H1 (cell line): Measurements from ENCODE around the gene FMNL2. TPM values are rescaled to one million over a fixed set of nuclear protein-coding genes. Genes with fewer than 3 reads are reported as not detected.
"Not testable (repeated sequence)": the region's sequence is repeated elsewhere in the genome, so short reads cannot be mapped to it uniquely, and the experiment has no call there.

Source experiments
- CTCF ChIA-PET: fragments of 300-600 bp; sonication (Branson Sonifier 250); formaldehyde crosslinking; loops from one replicate; lab custom pipeline; 2021; ENCODE audit not compliant: partially characterized antibody; lab: Charles Lee
- POLR2A ChIA-PET: fragments of 300-600 bp; sonication (Branson Sonifier 250); formaldehyde crosslinking; loops from one replicate; lab custom pipeline; 2021; ENCODE audit warnings: inconsistent platforms; ENCODE audit not compliant: partially characterized antibody; lab: Charles Lee
- DNase-seq, 2 experiments: peaks; one replicate each; pipeline versions ENCODE4 v3.0.0 to v3.0.0-alpha.2; 2010 to 2022; ENCODE audit warnings: low spot score in 2 of 2, low read depth in 1 of 2, mixed read lengths in 1 of 2
- FAIRE-seq: peaks from 2 replicates; lab custom pipeline; 2011; peaks lifted over from hg19 to GRCh38; lab: Jason Lieb, UNC
- H2AFZ ChIP-seq: 2 replicates; pipeline ENCODE4 v1.8.1; 2012; ENCODE audit warnings: low read length, inconsistent platforms
- H2AK5ac ChIP-seq: 2 replicates; pipeline ENCODE4 v1.6.1; 2013; ENCODE audit warnings: low read depth, low read length
- H2BK120ac ChIP-seq: replicated peaks from 2 replicates; pipeline ENCODE3; 2013; ENCODE audit warnings: low read depth, low read length, inconsistent platforms
- H2BK12ac ChIP-seq: 2 replicates; pipeline ENCODE4 v1.6.1; 2013; ENCODE audit warnings: low read depth, low read length
- H2BK15ac ChIP-seq: 2 replicates; pipeline ENCODE4 v1.6.1; 2013; ENCODE audit warnings: low read length
- H2BK20ac ChIP-seq: 2 replicates; pipeline ENCODE4 v1.6.1; 2013; ENCODE audit warnings: low read length
- H2BK5ac ChIP-seq: 2 replicates; pipeline ENCODE4 v1.6.1; 2013; ENCODE audit warnings: low read depth, low read length
- H3K14ac ChIP-seq: 2 replicates; pipeline ENCODE4 v1.6.1; 2013; ENCODE audit warnings: inconsistent platforms; ENCODE audit not compliant: insufficient read length
- H3K18ac ChIP-seq: 2 replicates; pipeline ENCODE4 v1.6.1; 2013; ENCODE audit warnings: low read length; ENCODE audit errors: extremely low read depth
- H3K23ac ChIP-seq: 2 replicates; pipeline ENCODE4 v1.6.1; 2013; ENCODE audit warnings: inconsistent platforms; ENCODE audit not compliant: insufficient read length
- H3K23me2 ChIP-seq: 2 replicates; pipeline ENCODE4 v1.6.1; 2013; ENCODE audit warnings: low read depth, low read length
- H3K27ac ChIP-seq: 2 replicates; pipeline ENCODE4 v1.6.1; 2011; ENCODE audit warnings: low read depth, low read length, inconsistent platforms
- H3K27me3 ChIP-seq, 4 experiments: replicated peaks in 1 of 4; 1 replicate in 1 of 4; 2 replicates in 3 of 4; pipeline versions ENCODE4 v1.6.1 to v1.8.1; 2011 to 2013; ENCODE audit warnings: low read length in 3 of 4, mild to moderate bottlenecking in 3 of 4, inconsistent platforms in 2 of 4, mixed read lengths in 2 of 4, moderate library complexity in 1 of 4; ENCODE audit not compliant: control insufficient read depth in 3 of 4, insufficient read depth in 3 of 4; ENCODE audit errors: extremely low read depth in 1 of 4
- H3K36me3 ChIP-seq, 4 experiments: 2 replicates each; pipeline versions ENCODE4 v1.6.1 to v1.8.1; 2011 to 2013; ENCODE audit warnings: mild to moderate bottlenecking in 4 of 4, low read length in 3 of 4, moderate library complexity in 2 of 4, control low read depth in 1 of 4, inconsistent platforms in 1 of 4; ENCODE audit not compliant: insufficient read depth in 4 of 4, control insufficient read depth in 2 of 4
- H3K4ac ChIP-seq: replicated peaks from 2 replicates; pipeline ENCODE3; 2013; ENCODE audit warnings: low read length, low read depth, mixed read lengths, inconsistent platforms; ENCODE audit not compliant: insufficient read length
- H3K4me1 ChIP-seq, 4 experiments: replicated peaks in 1 of 4; 1 replicate in 1 of 4; 2 replicates in 3 of 4; pipeline versions ENCODE4 v1.6.1 to v1.8.1; 2011 to 2013; ENCODE audit warnings: low read length in 3 of 4, inconsistent platforms in 2 of 4, mixed read lengths in 1 of 4; ENCODE audit not compliant: insufficient read depth in 4 of 4, control insufficient read depth in 3 of 4
- H3K4me2 ChIP-seq, 2 experiments: 2 replicates each; pipeline versions ENCODE4 v1.6.1 to v1.8.1; 2011 to 2013; ENCODE audit warnings: low read depth in 2 of 2, low read length in 2 of 2, control low read depth in 1 of 2, inconsistent platforms in 1 of 2, mild to moderate bottlenecking in 1 of 2; ENCODE audit not compliant: insufficient read depth in 1 of 2
- H3K4me3 ChIP-seq, 4 experiments: fragments of 200-600, 300-600 bp in 1 of 4; sonication (generic), shearing (Covaris generic), sonication (Bioruptor Twin) in 1 of 4; 2 replicates each; pipeline versions ENCODE4 v1.5.1 to v1.8.1; 2011 to 2016; ENCODE audit warnings: low read length in 4 of 4, low read depth in 3 of 4, control low read depth in 2 of 4, inconsistent platforms in 2 of 4, mild to moderate bottlenecking in 2 of 4, mixed read lengths in 1 of 4, moderate library complexity in 1 of 4; ENCODE audit not compliant: insufficient read depth in 2 of 4; ENCODE audit errors: extremely low read depth in 1 of 4
- H3K56ac ChIP-seq: replicated peaks from 2 replicates; pipeline ENCODE3; 2013; ENCODE audit warnings: low read depth, mild to moderate bottlenecking, mixed read lengths, low read length, inconsistent platforms; ENCODE audit not compliant: insufficient read length
- H3K79me1 ChIP-seq: 2 replicates; pipeline ENCODE4 v1.6.1; 2013; ENCODE audit warnings: low read depth, low read length, control low read depth
- H3K79me2 ChIP-seq, 2 experiments: 2 replicates each; pipeline versions ENCODE4 v1.6.1 to v1.8.1; 2012 to 2013; ENCODE audit warnings: low read length in 2 of 2, mild to moderate bottlenecking in 2 of 2, inconsistent platforms in 1 of 2; ENCODE audit not compliant: insufficient read depth in 2 of 2, control insufficient read depth in 1 of 2
- H3K9ac ChIP-seq, 4 experiments: replicated peaks in 1 of 4; 1 replicate in 1 of 4; 2 replicates in 3 of 4; pipeline versions ENCODE4 v1.6.1 to v1.8.1; 2011 to 2013; ENCODE audit warnings: low read depth in 3 of 4, low read length in 3 of 4, control low read depth in 2 of 4, mild to moderate bottlenecking in 2 of 4, moderate library complexity in 2 of 4, inconsistent platforms in 1 of 4; ENCODE audit errors: extremely low read depth in 1 of 4
- H3K9me3 ChIP-seq, 2 experiments: 2 replicates each; pipeline versions ENCODE4 v1.6.1 to v1.8.1; 2012 to 2013; ENCODE audit warnings: mild to moderate bottlenecking in 2 of 2, moderate library complexity in 2 of 2, control low read depth in 1 of 2, inconsistent platforms in 1 of 2, low read depth in 1 of 2, low read length in 1 of 2, mixed read lengths in 1 of 2; ENCODE audit not compliant: insufficient read depth in 2 of 2
- H4K20me1 ChIP-seq, 2 experiments: replicated peaks in 1 of 2; 2 replicates each; pipeline versions ENCODE3 to v1.8.1; 2011 to 2013; ENCODE audit warnings: inconsistent platforms in 2 of 2, low read length in 2 of 2, mild to moderate bottlenecking in 1 of 2; ENCODE audit not compliant: insufficient read depth in 2 of 2, control insufficient read depth in 1 of 2
- H4K5ac ChIP-seq: 2 replicates; pipeline ENCODE4 v1.6.1; 2013; ENCODE audit warnings: low read length, low read depth, mixed read lengths, inconsistent platforms; ENCODE audit not compliant: insufficient read length
- H4K8ac ChIP-seq: 2 replicates; pipeline ENCODE4 v1.8.0; 2013; ENCODE audit warnings: mild to moderate bottlenecking, moderate library complexity, low read length, inconsistent platforms; ENCODE audit not compliant: insufficient read depth; ENCODE audit errors: extremely low read depth
- H4K91ac ChIP-seq: replicated peaks from 2 replicates; pipeline ENCODE3; 2013; ENCODE audit warnings: low read length, mixed read lengths, inconsistent platforms; ENCODE audit not compliant: insufficient read length
- WGBS, 2 experiments: shearing (Covaris generic) in 1 of 2; methylation state at CpG; one replicate each; pipeline versions ENCODE4 v1.1.6 to v1.1.7; 2013 to 2015; ENCODE audit warnings: low lambda C conversion rate in 2 of 2, mixed read lengths in 2 of 2, inconsistent platforms in 1 of 2, low coverage in 1 of 2, missing lambda C conversion rate in 1 of 2; ENCODE audit not compliant: insufficient replicate concordance in 2 of 2, insufficient coverage in 1 of 2, insufficient read length in 1 of 2; ENCODE audit errors: extremely low coverage in 1 of 2, missing lambda C conversion rate in 1 of 2; 5-methylcytosine and 5-hydroxymethylcytosine counted together
- polyA plus RNA-seq, 7 experiments: library from polyadenylated mRNA; depleted of rRNA in 3 of 7; stranded (reverse) in 5 of 7; unstranded in 2 of 7; fragments of >200 nt in 5 of 7; fragments of 200-250 nt in 2 of 7; gene quantifications; 1 replicate in 5 of 7; 2 replicates in 1 of 7; 4 replicates in 1 of 7; pipeline versions ENCODE4 v1.2.1 to v1.2.3, GENCODE V29; 2011 to 2013; ENCODE audit warnings: missing spikeins in 2 of 7, mixed read lengths in 2 of 7
- total RNA-seq: library from RNA; stranded (reverse); fragmentation: NEBNext Ultra II Directional; extraction: Animal tissue kit (Norgen Biotek cat#: 25700); gene quantifications from 2 replicates; pipeline ENCODE4 v1.2.1, GENCODE V29; 2021

Gene FMNL2
- total and polyA plus RNA-seq, 2 of the 8 experiments (the other 6 are each of a cell fraction or from before 2014, with no cell fraction given): 15.5 to 45.1 TPM

DNA sequence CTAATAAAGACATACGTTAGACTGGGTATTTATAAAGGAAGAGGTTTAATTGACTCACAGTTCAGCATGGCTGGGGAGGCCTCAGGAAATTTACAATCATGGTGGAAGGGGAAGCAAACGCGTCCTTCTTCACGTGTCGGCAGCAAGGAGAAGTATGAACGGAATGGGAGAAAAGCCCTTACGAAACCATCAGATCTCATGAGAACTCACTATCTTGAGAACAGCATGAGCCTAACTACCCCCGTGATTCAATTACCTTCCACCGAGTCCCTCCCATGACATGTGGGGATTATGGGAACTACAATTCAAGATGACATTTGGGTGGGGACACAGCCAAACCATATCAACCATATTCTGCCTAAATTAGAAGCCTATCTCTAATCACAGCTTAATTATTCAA, 53.3 kb downstream of the FMNL2 start:
- H3K27me3 ChIP-seq, DNase-seq, H2AK5ac ChIP-seq, H3K23ac ChIP-seq, H2BK12ac ChIP-seq, H3K23me2 ChIP-seq, H3K4ac ChIP-seq, H3K18ac ChIP-seq, H3K14ac ChIP-seq, H3K9ac ChIP-seq, H4K8ac ChIP-seq, H4K5ac ChIP-seq, H2BK120ac ChIP-seq, H3K27ac ChIP-seq, H2AFZ ChIP-seq, H3K4me2 ChIP-seq, FAIRE-seq, H3K56ac ChIP-seq, CTCF ChIA-PET, POLR2A ChIA-PET, H4K91ac ChIP-seq, H3K9me3 ChIP-seq, H2BK20ac ChIP-seq, H3K79me1 ChIP-seq, H3K36me3 ChIP-seq, H2BK15ac ChIP-seq, H2BK5ac ChIP-seq, H3K4me3 ChIP-seq: not testable (repeated sequence)
- 91% methylated on average over 9 of the region's 9 CpGs; no CpG with 5 or more reads in 1 of the 2 experiments for WGBS, 2 experiments
- H4K20me1 ChIP-seq: peaks cover 1 to 15% of the 10 kb centered on the region in 2 experiments
- H3K4me1 ChIP-seq: peaks cover 0 to 10% (median 0%) of the 10 kb centered on the region in 4 experiments; a peak in 3 of 7 replicates
- H3K79me2 ChIP-seq: peaks cover 0 to 83% of the 10 kb centered on the region in 2 experiments; a peak in 3 of 4 replicates
